Common myeloid progenitor, CD34-positive (primary cell): ENCODE results near the gene MACROD2.

ENCODE experiments used
- CTCF ChIA-PET: fragments of 350-600 bp; sonication (Branson Sonifier 250); formaldehyde crosslinking; loops from one replicate; lab custom pipeline; 2021; ENCODE audit warnings: antibody characterized with exemption; lab: Charles Lee
- POLR2A ChIA-PET: fragments of 350-600 bp; sonication (Branson Sonifier 250); formaldehyde crosslinking; loops from one replicate; lab custom pipeline; 2021; ENCODE audit warnings: antibody characterized with exemption; lab: Charles Lee
- DNase-seq, 3 donors: peaks; one replicate each; pipeline versions ENCODE4 v3.0.0 to v3.0.0-alpha.2; 2013
- H3K27ac ChIP-seq, 2 experiments: 1 replicate in 1 of 2; 2 replicates in 1 of 2; pipeline ENCODE4 v1.7.0; 2013; ENCODE audit warnings: inconsistent platforms in 2 of 2, low read length in 2 of 2, mild to moderate bottlenecking in 2 of 2, low read depth in 1 of 2, moderate library complexity in 1 of 2; ENCODE audit not compliant: severe bottlenecking in 2 of 2, insufficient read depth in 1 of 2, poor library complexity in 1 of 2
- H3K27me3 ChIP-seq, 5 experiments: replicated peaks in 2 of 5; 1 replicate in 3 of 5; 2 replicates in 2 of 5; pipeline versions ENCODE4 v1.6.1 to v1.7.0; 2013; ENCODE audit warnings: low read length in 4 of 5, mild to moderate bottlenecking in 2 of 5, moderate library complexity in 2 of 5, inconsistent platforms in 1 of 5; ENCODE audit not compliant: insufficient read depth in 5 of 5, control insufficient read depth in 4 of 5
- H3K36me3 ChIP-seq, 4 experiments: 1 replicate in 2 of 4; 2 replicates in 2 of 4; pipeline versions ENCODE4 v1.6.1 to v1.7.0; 2013; ENCODE audit warnings: low read length in 3 of 4, control low read depth in 1 of 4, mild to moderate bottlenecking in 1 of 4; ENCODE audit not compliant: control insufficient read depth in 4 of 4, insufficient read depth in 4 of 4
- H3K4me1 ChIP-seq, 4 experiments: 1 replicate in 3 of 4; 2 replicates in 1 of 4; pipeline versions ENCODE4 v1.6.1 to v1.7.1; 2013; ENCODE audit warnings: low read length in 3 of 4, mild to moderate bottlenecking in 3 of 4, control low read depth in 1 of 4, inconsistent platforms in 1 of 4, moderate library complexity in 1 of 4; ENCODE audit not compliant: control insufficient read depth in 4 of 4, insufficient read depth in 4 of 4; ENCODE audit errors: control extremely low read depth in 1 of 4
- H3K4me3 ChIP-seq, 7 experiments: 1 replicate in 4 of 7; 2 replicates in 3 of 7; pipeline versions ENCODE4 v1.5.1 to v1.7.0; 2013; ENCODE audit warnings: mild to moderate bottlenecking in 7 of 7, low read length in 6 of 7, moderate library complexity in 6 of 7, inconsistent platforms in 2 of 7, low read depth in 2 of 7, control low read depth in 1 of 7; ENCODE audit not compliant: insufficient read depth in 4 of 7, control insufficient read depth in 1 of 7; ENCODE audit errors: extremely low read depth in 1 of 7
- H3K9me3 ChIP-seq, 5 experiments: 1 replicate in 4 of 5; 2 replicates in 1 of 5; pipeline versions ENCODE4 v1.6.1 to v1.7.1; 2013; ENCODE audit warnings: low read length in 4 of 5, mild to moderate bottlenecking in 2 of 5, inconsistent platforms in 1 of 5, low read depth in 1 of 5, moderate library complexity in 1 of 5; ENCODE audit not compliant: control insufficient read depth in 4 of 5, insufficient read depth in 2 of 5; ENCODE audit errors: control extremely low read depth in 1 of 5
- WGBS: methylation state at CpG from one replicate; pipeline ENCODE4 v1.1.5; 2013; ENCODE audit not compliant: insufficient coverage; 5-methylcytosine and 5-hydroxymethylcytosine counted together

MACROD2 gene

DNA sequence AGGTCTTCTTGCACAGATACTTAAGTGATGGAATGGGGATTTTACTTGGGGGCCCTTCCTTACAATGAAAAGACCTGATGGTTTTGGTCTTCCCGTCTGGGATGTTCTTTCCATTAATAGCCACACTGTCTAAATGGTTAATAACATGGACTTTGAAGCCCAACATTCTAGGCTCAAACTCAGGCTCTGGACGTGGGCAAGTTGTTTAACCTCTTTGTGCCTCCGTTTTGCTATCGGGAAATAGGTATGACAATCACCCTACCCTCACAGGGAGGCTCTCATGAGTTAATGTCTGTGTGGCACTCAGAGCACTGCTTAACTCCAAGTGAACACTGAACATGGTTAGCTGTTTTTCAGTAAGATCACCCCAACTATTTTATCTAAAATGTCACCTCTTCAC lies 702.8 kb downstream of the MACROD2 start:
- DNase-seq = no peak
- ChIA-PET CTCF (no interaction called here), POLR2A (no interaction called here)
- H3K9me3 ChIP-seq = no peaks in the 10 kb centered on the region
- no peaks in the 10 kb centered on the region for H3K4me1 ChIP-seq
- H3K27ac ChIP-seq = no peak overlapping the region
- 100% methylated on average over 3 of the region's 4 CpGs for WGBS
- no peaks in the 10 kb centered on the region for H3K36me3 ChIP-seq
- H3K4me3 ChIP-seq = no peak overlapping the region
- H3K27me3 ChIP-seq = no peaks in the 10 kb centered on the region

DNA sequence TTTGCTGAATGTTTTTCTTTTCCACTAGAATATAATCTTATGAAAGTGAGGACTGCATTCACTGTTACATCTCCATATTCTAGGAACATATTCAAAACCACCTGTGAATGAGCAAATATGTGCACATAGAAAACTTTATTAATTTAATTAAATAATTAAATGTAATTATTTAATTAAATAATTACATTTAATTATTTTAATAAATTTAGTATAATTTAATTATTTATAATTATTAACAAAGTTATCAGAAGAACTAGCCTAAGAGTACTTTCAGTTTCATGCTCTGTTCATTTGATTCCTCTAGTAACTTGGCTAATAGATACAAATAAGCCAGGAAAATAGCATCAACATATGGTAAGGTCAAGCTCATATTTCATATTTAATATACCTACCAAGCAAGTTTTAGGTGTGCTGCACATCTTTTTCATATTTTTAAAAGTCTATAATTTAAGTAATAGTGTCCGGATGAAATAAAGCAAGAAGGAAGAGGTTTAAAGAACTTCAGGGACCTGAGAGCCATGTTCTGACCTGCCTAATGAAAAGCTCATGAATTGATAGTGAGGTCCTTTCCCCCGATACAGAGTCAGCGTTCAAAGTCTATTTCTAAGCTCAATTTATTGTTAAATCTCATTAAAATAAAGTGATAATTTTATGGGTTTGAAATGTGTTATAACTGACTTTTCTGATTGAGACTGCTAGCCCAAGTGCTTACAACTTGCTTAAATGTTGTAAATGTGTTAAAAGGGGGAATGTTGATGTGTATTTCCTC lies 703.5 kb downstream of the MACROD2 start:
- H3K36me3 ChIP-seq = no peaks in the 10 kb centered on the region
- H3K9me3 ChIP-seq = no peaks in the 10 kb centered on the region
- CTCF ChIA-PET = no interaction called here
- WGBS = no CpG with 5 or more reads among the region's 3 CpGs
- no peak for DNase-seq
- H3K4me1 ChIP-seq = no peaks in the 10 kb centered on the region
- no peak overlapping the region for H3K27ac ChIP-seq
- POLR2A ChIA-PET = no interaction called here
- no peak overlapping the region for H3K4me3 ChIP-seq
- H3K27me3 ChIP-seq = no peaks in the 10 kb centered on the region

DNA sequence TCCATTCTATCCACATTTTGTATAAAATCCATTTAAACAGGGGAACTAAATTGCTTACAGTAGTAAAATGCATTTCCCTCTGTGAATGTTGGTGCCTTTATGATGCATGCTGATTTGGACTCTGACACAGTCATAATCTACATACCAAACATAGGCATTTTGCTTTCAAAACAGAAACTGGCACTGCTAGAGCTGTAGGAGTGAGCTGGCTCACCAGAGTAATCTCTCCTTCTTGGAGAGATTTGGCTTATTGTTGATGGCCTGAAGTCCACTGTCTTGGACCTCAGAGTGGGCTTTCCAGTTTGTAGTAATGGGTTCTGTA lies 705.3 kb downstream of the MACROD2 start:
- POLR2A ChIA-PET = no interaction called here

DNA sequence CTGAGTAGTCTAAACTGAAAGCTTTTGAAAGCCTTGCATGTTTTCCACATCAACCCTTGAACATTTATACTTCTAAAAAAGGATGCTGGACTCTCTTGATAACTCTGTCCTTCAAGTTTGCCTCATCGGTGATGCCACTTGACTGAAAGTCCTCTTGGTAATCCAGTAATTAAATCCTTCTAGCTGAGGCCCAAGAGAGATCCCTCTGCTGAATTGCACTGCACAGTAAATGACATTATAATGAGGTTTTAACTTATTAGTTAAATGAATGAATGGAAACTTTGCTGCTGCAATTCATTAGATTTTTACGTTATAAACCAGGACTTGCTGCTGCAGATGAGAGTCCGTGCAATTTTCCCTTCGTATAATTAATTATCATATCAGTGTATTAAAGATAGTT lies 706.0 kb downstream of the MACROD2 start:
- POLR2A ChIA-PET = no interaction called here

More for the DNA sequence above, 705.3 kb downstream of the MACROD2 start:
- H3K4me3 ChIP-seq = no peak overlapping the region
- H3K36me3 ChIP-seq = no peaks in the 10 kb centered on the region
- no peaks in the 10 kb centered on the region for H3K4me1 ChIP-seq
- H3K27me3 ChIP-seq = no peaks in the 10 kb centered on the region
- peak in 1 of 3 donors; percentile 3 for DNase-seq
- CTCF ChIA-PET = no interaction called here
- no peaks in the 10 kb centered on the region for H3K9me3 ChIP-seq
- H3K27ac ChIP-seq = no peak overlapping the region

DNA sequence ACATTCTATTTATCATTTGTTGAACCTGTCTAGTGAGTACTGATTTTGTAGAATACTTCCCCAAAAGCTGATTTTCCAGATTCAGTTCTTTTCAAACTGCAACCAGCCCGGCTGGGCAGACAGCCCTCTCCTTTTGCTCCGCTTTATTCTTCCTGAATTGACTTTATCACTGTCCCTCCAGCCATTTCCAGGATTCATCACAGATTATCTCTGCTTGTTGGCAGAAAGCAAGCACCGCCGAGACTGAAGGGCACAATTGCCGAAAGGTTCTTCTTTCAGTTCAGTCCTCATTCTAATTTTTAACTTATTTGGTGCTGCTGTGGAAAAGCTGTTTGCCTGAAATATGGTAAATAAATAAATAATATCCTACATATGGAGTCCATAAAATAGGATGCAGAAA lies 711.2 kb downstream of the MACROD2 start:
- no peaks in the 10 kb centered on the region for H3K4me1 ChIP-seq
- no peak overlapping the region for H3K27ac ChIP-seq
- DNase-seq = no peak
- no peak overlapping the region for H3K4me3 ChIP-seq
- H3K36me3 ChIP-seq = no peaks in the 10 kb centered on the region
- 79% methylated on average over 2 of the region's 5 CpGs for WGBS
- no peaks in the 10 kb centered on the region for H3K27me3 ChIP-seq
- ChIA-PET CTCF (no interaction called here), POLR2A (no interaction called here)
- H3K9me3 ChIP-seq = no peaks in the 10 kb centered on the region

More for the DNA sequence above, 706.0 kb downstream of the MACROD2 start:
- Histone ChIP-seq H3K9me3 (no peaks in the 10 kb centered on the region), H3K4me3 (no peak overlapping the region), H3K36me3 (no peaks in the 10 kb centered on the region), H3K27me3 (no peaks in the 10 kb centered on the region), H3K27ac (no peak overlapping the region), H3K4me1 (no peaks in the 10 kb centered on the region)
- no CpG with 5 or more reads among the region's 4 CpGs for WGBS
- CTCF ChIA-PET = no interaction called here
- DNase-seq = no peak

DNA sequence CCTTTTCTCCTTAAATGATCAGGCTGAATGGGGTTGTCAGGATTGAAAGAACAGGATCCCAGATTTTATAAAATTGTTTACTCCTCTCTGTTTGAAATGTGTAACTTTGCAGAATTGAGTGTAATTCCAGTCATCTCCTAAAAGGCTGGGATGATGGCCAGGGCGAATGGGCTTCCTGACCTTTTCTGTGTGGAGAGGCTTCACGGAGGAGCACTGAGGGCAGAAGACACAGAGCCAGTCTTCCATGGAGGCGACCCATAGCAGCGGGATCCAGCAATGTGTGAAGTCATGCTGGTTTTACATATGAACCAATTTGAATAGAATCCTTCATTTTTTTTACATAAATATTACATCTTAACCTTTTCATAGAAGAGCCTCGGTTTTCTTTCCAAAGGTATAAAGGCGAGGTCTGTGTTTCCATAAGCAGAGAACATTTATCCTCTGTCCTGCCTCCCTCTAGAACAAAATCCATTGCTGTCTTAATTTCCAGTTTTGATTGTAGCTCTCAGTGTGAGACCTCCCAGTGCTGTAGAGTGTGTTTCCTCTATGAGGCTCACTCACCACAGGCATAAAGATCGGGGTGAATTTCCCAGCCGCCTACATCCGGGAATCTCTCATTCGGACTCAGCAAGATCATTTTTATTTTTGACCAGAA lies 711.8 kb downstream of the MACROD2 start:
- 96% methylated on average over 5 of the region's 10 CpGs for WGBS

DNA sequence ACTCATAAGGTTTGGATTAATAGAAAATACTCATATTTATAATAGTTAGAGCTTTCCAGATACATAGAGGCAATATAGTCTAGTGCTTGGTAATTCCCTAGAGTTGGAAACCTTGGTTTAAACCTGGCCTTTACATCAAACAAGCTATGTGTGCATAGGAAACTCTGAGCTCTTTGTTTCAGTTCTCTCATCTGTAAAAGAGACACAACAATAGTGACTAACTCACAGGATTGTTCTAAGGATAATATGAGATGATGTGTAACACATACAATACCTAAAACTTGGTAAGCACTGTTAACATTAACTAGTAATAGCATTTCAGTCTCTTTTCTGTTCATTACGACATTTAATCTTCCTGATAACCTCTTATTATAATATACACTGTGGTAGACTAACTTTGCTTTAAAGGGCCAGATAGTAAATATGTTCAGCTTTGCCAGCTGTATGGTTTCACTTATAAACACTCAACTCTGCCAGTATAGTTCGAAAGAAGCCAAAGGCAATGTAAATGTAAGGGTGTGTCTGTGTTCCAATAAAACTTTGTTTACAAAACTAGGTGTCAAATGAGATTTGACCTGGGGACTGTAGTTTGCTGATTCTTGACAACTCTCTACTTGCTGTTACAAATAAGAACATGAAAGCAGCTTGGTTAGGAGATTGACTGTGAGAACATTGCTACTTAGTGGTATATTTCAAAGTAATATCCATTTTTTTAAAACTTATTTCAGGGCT lies 712.7 kb downstream of the MACROD2 start:
- WGBS = 100% methylated on average over 1 of the region's 2 CpGs
- POLR2A ChIA-PET = no interaction called here

More for the DNA sequence above, 711.8 kb downstream of the MACROD2 start:
- H3K4me1 ChIP-seq = no peaks in the 10 kb centered on the region
- POLR2A ChIA-PET = no interaction called here
- no peaks in the 10 kb centered on the region for H3K9me3 ChIP-seq
- no peak overlapping the region for H3K27ac ChIP-seq
- no peak for DNase-seq
- no peaks in the 10 kb centered on the region for H3K36me3 ChIP-seq
- H3K4me3 ChIP-seq = no peak overlapping the region
- no peaks in the 10 kb centered on the region for H3K27me3 ChIP-seq
- CTCF ChIA-PET = no interaction called here

More for the DNA sequence above, 712.7 kb downstream of the MACROD2 start:
- no peaks in the 10 kb centered on the region for H3K9me3 ChIP-seq
- H3K36me3 ChIP-seq = no peaks in the 10 kb centered on the region
- CTCF ChIA-PET = no interaction called here
- DNase-seq = no peak
- no peaks in the 10 kb centered on the region for H3K27me3 ChIP-seq
- no peak overlapping the region for H3K27ac ChIP-seq
- H3K4me3 ChIP-seq = no peak overlapping the region
- no peaks in the 10 kb centered on the region for H3K4me1 ChIP-seq
